ENCODE data around the gene OLR1.

OLR1 gene

DNA sequence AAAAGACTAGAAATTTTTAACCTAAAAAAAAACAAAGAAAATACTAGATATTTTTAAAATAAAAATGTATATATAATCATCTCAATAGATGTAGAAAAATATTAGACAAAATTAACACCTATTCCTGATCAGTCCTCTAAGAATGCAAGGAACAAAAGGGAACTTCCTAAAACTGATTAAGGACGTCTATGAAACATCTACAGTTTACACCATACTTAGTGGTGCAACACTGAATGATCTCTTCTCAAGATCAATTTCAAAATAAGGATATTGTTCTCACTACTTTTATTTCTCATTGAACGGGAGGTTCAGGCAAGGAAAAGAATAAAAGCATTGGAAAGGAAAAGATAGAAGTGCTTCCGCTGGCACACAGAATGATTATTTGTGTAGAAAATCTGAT, 16.0 kb downstream of the OLR1 start:
- no peak for DNase-seq
- Mint-ChIP-seq H3K4me1 (ENCODE audit: low read depth in 2 of 2) (peaks cover 5 to 9% of the 10 kb centered on the region in 2 donors), H3K27me3 (no peaks in the 10 kb centered on the region), H3K4me3 (no peak overlapping the region), H3K36me3 (ENCODE audit: insufficient read depth) (no peaks in the 10 kb centered on the region), H3K27ac (no peak overlapping the region), H3K9me3 (no peaks in the 10 kb centered on the region)
- ATAC-seq (replicated peaks): no peak

DNA sequence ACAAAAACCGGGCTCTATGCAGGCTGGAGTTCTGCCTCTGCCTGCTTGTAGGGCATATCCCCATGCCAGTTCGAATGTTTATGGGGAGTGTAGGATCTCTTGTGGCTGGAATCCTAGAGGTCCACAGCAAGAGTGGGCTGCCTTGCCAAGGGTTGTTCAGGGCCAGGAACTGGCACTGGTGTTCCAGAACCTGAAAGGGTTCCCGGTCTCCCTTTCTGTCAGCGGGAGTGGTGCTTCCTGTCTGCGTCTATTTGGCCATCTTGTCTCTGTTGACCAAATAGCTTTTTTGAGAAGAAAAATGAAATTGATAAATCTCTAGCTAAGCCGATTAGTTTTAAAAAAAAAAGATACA, 17.8 kb downstream of the OLR1 start:
- DNase-seq (no peak), ATAC-seq (replicated peaks) (peak; percentile 2)
- H3K4me3 Mint-ChIP-seq: peak overlapping the region; percentile 88 to 92
- H3K36me3 Mint-ChIP-seq (ENCODE audit: insufficient read depth): no peaks in the 10 kb centered on the region
- H3K9me3 Mint-ChIP-seq: no peaks in the 10 kb centered on the region
- peak overlapping the region in 1 of 2 donors; percentile 83 for H3K27ac Mint-ChIP-seq
- peaks cover 5 to 9% of the 10 kb centered on the region in 2 donors for H3K4me1 Mint-ChIP-seq (ENCODE audit: low read depth in 2 of 2)
- no peaks in the 10 kb centered on the region for H3K27me3 Mint-ChIP-seq

GRCh38 chr12:10153271-10154144, 18.4 kb downstream of the OLR1 start:
- peak; percentile 57 to 69 (median 63) for DNase-seq

GRCh38 chr12:10151621-10152020, 20.3 kb downstream of the OLR1 start:
- Mint-ChIP-seq H3K9me3 (no peaks in the 10 kb centered on the region), H3K4me3 (no peak overlapping the region), H3K27me3 (no peaks in the 10 kb centered on the region), H3K27ac (no peak overlapping the region), H3K4me1 (ENCODE audit: low read depth in 2 of 2) (peaks cover 5 to 9% of the 10 kb centered on the region in 2 donors), H3K36me3 (ENCODE audit: insufficient read depth) (no peaks in the 10 kb centered on the region)
- no peak for ATAC-seq (replicated peaks)
- DNase-seq: no peak

More at GRCh38 chr12:10153271-10154144, 18.4 kb downstream of the OLR1 start:
- Mint-ChIP-seq H3K4me3 (peak overlapping the region; percentile 88 to 92), H3K27me3 (no peaks in the 10 kb centered on the region), H3K27ac (peak overlapping the region; percentile 83), H3K9me3 (no peaks in the 10 kb centered on the region), H3K36me3 (ENCODE audit: insufficient read depth) (no peaks in the 10 kb centered on the region), H3K4me1 (ENCODE audit: low read depth in 2 of 2) (peaks cover 5 to 9% of the 10 kb centered on the region in 2 donors)
- peak; percentile 83 for ATAC-seq (replicated peaks)

GRCh38 chr12:10147714-10148403, 24.1 kb downstream of the OLR1 start:
- Mint-ChIP-seq H3K36me3 (ENCODE audit: insufficient read depth) (no peaks in the 10 kb centered on the region), H3K27ac (no peak overlapping the region), H3K9me3 (no peaks in the 10 kb centered on the region), H3K4me1 (ENCODE audit: low read depth in 2 of 2) (no peaks in the 10 kb centered on the region), H3K27me3 (peaks cover 0 to 9% of the 10 kb centered on the region in 2 donors), H3K4me3 (no peak overlapping the region)
- no peak for DNase-seq
- no peak for ATAC-seq (replicated peaks)

GRCh38 chr12:10142976-10143589, 28.8 kb downstream of the OLR1 start:
- no peak for DNase-seq
- Mint-ChIP-seq H3K36me3 (ENCODE audit: insufficient read depth) (peaks cover 3% of the 10 kb centered on the region), H3K27me3 (peaks cover 0 to 9% of the 10 kb centered on the region in 2 donors), H3K27ac (no peak overlapping the region), H3K9me3 (no peaks in the 10 kb centered on the region), H3K4me1 (ENCODE audit: low read depth in 2 of 2) (no peaks in the 10 kb centered on the region), H3K4me3 (no peak overlapping the region)
- ATAC-seq (replicated peaks): no peak

GRCh38 chr12:10140001-10140400, 31.9 kb downstream of the OLR1 start:
- no peaks in the 10 kb centered on the region for H3K4me1 Mint-ChIP-seq (ENCODE audit: low read depth in 2 of 2)
- H3K4me3 Mint-ChIP-seq: no peak overlapping the region
- H3K9me3 Mint-ChIP-seq: no peaks in the 10 kb centered on the region
- no peak overlapping the region for H3K27ac Mint-ChIP-seq
- H3K27me3 Mint-ChIP-seq: peaks cover 12 to 23% of the 10 kb centered on the region in 2 donors
- ATAC-seq (replicated peaks): peak; percentile 47
- DNase-seq: peak; percentile 24 to 26 (median 26)
- H3K36me3 Mint-ChIP-seq (ENCODE audit: insufficient read depth): peaks cover 3% of the 10 kb centered on the region

DNA sequence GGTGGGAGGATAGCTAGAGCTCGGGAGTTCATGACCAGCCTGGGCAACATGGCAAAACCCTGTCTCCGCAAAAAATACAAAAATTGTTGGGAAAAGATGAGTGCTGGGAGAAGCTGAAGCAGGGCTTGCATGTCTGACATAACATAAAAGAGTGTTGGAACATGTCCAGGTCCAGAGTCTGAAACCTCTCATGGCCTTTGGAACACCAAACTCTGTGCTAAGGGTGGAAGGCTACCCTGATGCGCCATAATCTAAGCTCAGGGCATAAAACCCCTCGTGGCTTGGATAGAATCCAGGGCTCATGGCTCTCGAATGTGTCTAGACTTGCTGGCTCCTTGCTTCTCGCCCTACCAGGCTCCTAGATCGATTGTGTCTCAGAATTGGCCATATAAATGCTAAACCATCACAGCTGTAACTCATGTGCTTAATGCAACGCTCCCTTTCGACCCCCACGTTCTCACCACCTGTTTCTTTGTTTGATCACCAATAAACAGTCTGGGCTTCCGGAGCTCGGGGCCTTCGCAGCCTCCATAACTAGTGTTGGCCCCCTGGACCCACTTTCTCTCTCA, 35.2 kb downstream of the OLR1 start:
- H3K36me3 Mint-ChIP-seq (ENCODE audit: insufficient read depth): peaks cover 3% of the 10 kb centered on the region
- ATAC-seq (replicated peaks) (no peak), DNase-seq (no peak)
- no peak overlapping the region for H3K4me3 Mint-ChIP-seq
- H3K27ac Mint-ChIP-seq: no peak overlapping the region
- no peaks in the 10 kb centered on the region for H3K4me1 Mint-ChIP-seq (ENCODE audit: low read depth in 2 of 2)
- no peaks in the 10 kb centered on the region for H3K9me3 Mint-ChIP-seq
- peaks cover 14 to 28% of the 10 kb centered on the region in 2 donors for H3K27me3 Mint-ChIP-seq

DNA sequence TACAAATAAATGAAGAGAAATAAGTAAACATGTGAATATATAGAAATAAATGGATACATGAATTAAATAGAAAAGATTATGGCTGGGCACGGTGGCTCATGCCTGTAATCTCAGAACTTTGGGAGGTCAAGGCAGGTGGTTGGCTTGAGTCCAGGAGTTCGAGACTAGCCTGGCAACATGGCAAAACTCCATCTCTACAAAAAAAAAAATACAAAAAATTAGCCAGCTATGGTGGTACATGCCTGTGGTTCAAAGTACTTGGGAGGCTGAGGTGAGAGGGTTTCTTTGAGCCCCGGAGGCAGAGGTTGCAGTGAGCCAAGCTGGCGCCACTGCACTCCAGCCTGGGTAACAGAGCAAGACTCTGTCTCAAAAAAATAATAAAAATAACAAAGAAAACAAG, 36.8 kb downstream of the OLR1 start:
- Mint-ChIP-seq H3K36me3 (ENCODE audit: insufficient read depth) (no peaks in the 10 kb centered on the region), H3K9me3 (no peaks in the 10 kb centered on the region), H3K27me3 (peaks cover 14 to 34% of the 10 kb centered on the region in 2 donors), H3K4me3 (no peak overlapping the region), H3K4me1 (ENCODE audit: low read depth in 2 of 2) (no peaks in the 10 kb centered on the region), H3K27ac (no peak overlapping the region)
- DNase-seq (no peak), ATAC-seq (replicated peaks) (no peak)

DNA sequence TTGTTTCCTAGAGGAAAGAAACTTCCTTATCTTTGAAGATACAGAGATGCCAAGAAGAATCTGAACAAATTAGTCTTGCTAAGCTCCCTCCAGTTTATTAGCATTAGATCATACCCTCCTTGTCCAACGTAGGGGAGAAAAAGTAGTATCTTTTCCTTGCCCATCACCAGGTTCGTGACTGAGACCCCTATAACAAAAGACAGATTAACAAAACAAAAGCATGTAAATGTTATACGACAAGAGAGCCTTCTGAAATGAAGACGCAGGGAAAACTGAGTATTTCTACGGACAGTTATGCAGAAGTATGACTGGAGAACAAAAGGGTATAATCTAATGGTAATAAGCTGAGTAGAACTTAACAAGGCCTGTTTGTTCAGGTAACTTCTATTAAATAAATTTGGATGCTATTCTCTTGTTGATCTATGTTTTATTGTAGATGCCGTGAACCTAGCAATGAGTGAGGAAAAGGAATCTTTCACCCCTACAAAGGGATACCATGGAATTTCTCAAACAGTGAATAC, 39.0 kb downstream of the OLR1 start:
- Mint-ChIP-seq H3K36me3 (ENCODE audit: insufficient read depth) (no peaks in the 10 kb centered on the region), H3K4me1 (ENCODE audit: low read depth in 2 of 2) (no peaks in the 10 kb centered on the region), H3K4me3 (no peak overlapping the region), H3K9me3 (no peaks in the 10 kb centered on the region), H3K27me3 (peaks cover 25 to 44% of the 10 kb centered on the region in 2 donors), H3K27ac (no peak overlapping the region)
- ATAC-seq (replicated peaks): no peak
- no peak for DNase-seq

DNA sequence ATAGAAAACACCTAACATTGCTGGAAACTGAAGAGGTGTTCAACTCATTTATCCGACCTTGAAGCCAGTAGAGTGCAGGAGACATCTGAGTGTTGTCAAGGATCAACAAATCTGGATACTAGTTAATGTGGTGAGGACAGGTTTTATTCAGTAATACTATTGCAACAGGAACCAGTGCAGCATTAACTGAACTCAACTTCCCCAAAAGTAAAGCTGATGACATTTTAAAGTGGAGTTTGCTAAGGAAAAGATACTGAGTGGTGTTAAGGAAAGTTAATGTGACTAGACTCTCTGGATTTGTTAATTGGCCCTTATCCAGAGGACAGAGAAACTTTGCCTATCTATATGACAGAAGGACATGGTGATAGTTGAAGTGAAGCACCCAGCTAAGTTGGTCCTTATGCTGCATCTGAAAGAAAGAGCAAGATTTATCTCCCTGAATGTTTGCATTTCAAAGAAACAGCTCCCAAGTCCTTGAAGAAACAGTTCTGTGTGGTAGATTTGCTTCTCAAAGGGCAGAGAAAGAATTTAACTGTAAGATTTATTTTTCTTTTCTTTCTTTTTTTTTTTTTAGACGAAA, 40.7 kb downstream of the OLR1 start:
- DNase-seq: no peak
- no peak for ATAC-seq (replicated peaks)
- Mint-ChIP-seq H3K4me1 (ENCODE audit: low read depth in 2 of 2) (no peaks in the 10 kb centered on the region), H3K9me3 (no peaks in the 10 kb centered on the region), H3K27ac (no peak overlapping the region), H3K36me3 (ENCODE audit: insufficient read depth) (no peaks in the 10 kb centered on the region), H3K27me3 (peaks cover 24 to 44% of the 10 kb centered on the region in 2 donors), H3K4me3 (no peak overlapping the region)

- H3K27ac Mint-ChIP-seq: no peak within 1 kb of the TSS
- H3K36me3 Mint-ChIP-seq (ENCODE audit: insufficient read depth): no peaks in the 10 kb centered on the region
- no peak for ATAC-seq (replicated peaks)
- H3K9me3 Mint-ChIP-seq: no peaks in the 10 kb centered on the region
- no peak for DNase-seq
- H3K4me3 Mint-ChIP-seq: no peak within 1 kb of the TSS
- H3K4me1 Mint-ChIP-seq (ENCODE audit: low read depth in 2 of 2): no peaks in the 10 kb centered on the region
- H3K27me3 Mint-ChIP-seq: peaks cover 20 to 46% of the 10 kb centered on the region in 2 donors
These were observed 41.9 kb downstream of the OLR1 start, which contains the start of gene CLEC7A for GRCh38 chr12:10130042-10130441. CLEC7A (minus strand) TSS chr12:10130199; CDS start chr12:10130082, 117 bp downstream.

- Mint-ChIP-seq H3K27ac (peak overlapping the region in 1 of 2 donors; percentile 11), H3K9me3 (no peaks in the 10 kb centered on the region), H3K4me1 (ENCODE audit: low read depth in 2 of 2) (no peaks in the 10 kb centered on the region), H3K27me3 (peaks cover 20 to 46% of the 10 kb centered on the region in 2 donors), H3K4me3 (no peak overlapping the region), H3K36me3 (ENCODE audit: insufficient read depth) (no peaks in the 10 kb centered on the region)
- no peak for DNase-seq
- ATAC-seq (replicated peaks): peak; percentile 26
These were observed 43.2 kb downstream of the OLR1 start for GRCh38 chr12:10128687-10129086.
